Gastroesophageal sphincter (tissue), 4 donors: Measurements from ENCODE around the gene ITPKB. TPM values are rescaled to one million over a fixed set of nuclear protein-coding genes. Genes with fewer than 3 reads are reported as not detected.
A peak's percentile ranks its signal among the peaks of the same experiment; 100 is the strongest.

Source experiments
- ATAC-seq: fragments of 150-250 bp; one replicate; pipeline ENCODE4 v1.9.1; 2016; ENCODE audit warnings: mild to moderate bottlenecking, moderate library complexity
- H3K27ac ChIP-seq, 4 donors: fragments of 200-600 bp; sonication (generic) in 3 of 4; 1 replicate in 3 of 4; 2 replicates in 1 of 4; pipeline ENCODE4 v1.5.1; 2016 to 2019
- H3K27me3 ChIP-seq: fragments of 200-600 bp; sonication (generic); one replicate; pipeline ENCODE4 v1.5.1; 2019
- H3K36me3 ChIP-seq, 2 donors: fragments of 200-600 bp; sonication (generic); one replicate each; pipeline ENCODE4 v1.5.1; 2019; ENCODE audit warnings: control low read depth in 1 of 2
- H3K4me1 ChIP-seq, 3 donors: fragments of 200-600 bp; sonication (generic); 1 replicate in 2 of 3; 2 replicates in 1 of 3; pipeline ENCODE4 v1.5.1; 2016 to 2019; ENCODE audit warnings: control low read depth in 2 of 3
- H3K4me3 ChIP-seq, 2 donors: fragments of 200-600 bp; sonication (generic); one replicate each; pipeline ENCODE4 v1.5.1; 2019; ENCODE audit warnings: mild to moderate bottlenecking in 1 of 2, moderate library complexity in 1 of 2
- H3K9me3 ChIP-seq, 3 donors: fragments of 200-600 bp; sonication (generic); one replicate each; pipeline ENCODE4 v1.5.1; 2017 to 2019; ENCODE audit warnings: control low read depth in 2 of 3
- CTCF ChIP-seq, 4 experiments: fragments of 200-600 bp in 2 of 4; fragments of 450-650 bp in 2 of 4; sonication (generic) in 1 of 4; IDR thresholded peaks; one replicate each; pipeline ENCODE4 v1.5.1; 2017 to 2019; ENCODE audit warnings: antibody characterized with exemption in 4 of 4, mild to moderate bottlenecking in 2 of 4, moderate library complexity in 2 of 4
- EP300 ChIP-seq: sonication (generic); formaldehyde crosslinking; IDR thresholded peaks from one replicate; pipeline ENCODE4 v1.6.1; 2017; ENCODE audit warnings: antibody characterized with exemption, mild to moderate bottlenecking
- POLR2A ChIP-seq, 2 donors: fragments of 450-650 bp; IDR thresholded peaks; one replicate each; pipeline ENCODE4 v1.6.1; 2017; ENCODE audit warnings: antibody characterized with exemption in 2 of 2, mild to moderate bottlenecking in 2 of 2, moderate library complexity in 1 of 2
- POLR2AphosphoS5 ChIP-seq: sonication (generic); formaldehyde crosslinking; IDR thresholded peaks from one replicate; pipeline ENCODE4 v1.6.1; 2017; ENCODE audit warnings: antibody characterized with exemption
- WGBS, 2 donors: methylation state at CpG; one replicate each; pipeline ENCODE4 v1.1.5; 2018; ENCODE audit warnings: low coverage in 1 of 2; 5-methylcytosine and 5-hydroxymethylcytosine counted together
- total RNA-seq, 4 donors: library from RNA; depleted of rRNA; stranded (reverse); fragments of >200 nt; gene quantifications; one replicate each; pipeline ENCODE4 v1.1.0, GENCODE V29; 2016

Gene ITPKB
- total RNA-seq, 4 donors from 2014 or later = 75.0 to 184 (median 94.2) TPM

- peaks cover 0 to 18% of the 10 kb centered on the region in 2 donors for H3K36me3 ChIP-seq
- H3K27me3 ChIP-seq = no peaks in the 10 kb centered on the region
- TF ChIP-seq POLR2A (IDR thresholded peaks at IDR 0.05) (no peak), POLR2AphosphoS5 (no peak), EP300 (no peak), CTCF (IDR thresholded peaks at IDR 0.05) (no peak)
- H3K9me3 ChIP-seq = no peaks in the 10 kb centered on the region
- 52 to 77% methylated on average over 3 to 4 of the region's 4 CpGs for WGBS, 2 donors
- peak overlapping the region in 2 of 4 donors; percentile 83 to 95 for H3K27ac ChIP-seq
- H3K4me1 ChIP-seq = peaks cover 12 to 95% (median 45%) of the 10 kb centered on the region in 3 donors
- no peak for ATAC-seq
- no peak overlapping the region for H3K4me3 ChIP-seq
Measured at GRCh38 chr1:226709953-226710352, 29.1 kb downstream of the ITPKB start.

- Histone ChIP-seq H3K4me3 (no peak overlapping the region), H3K27me3 (no peaks in the 10 kb centered on the region), H3K27ac (peak overlapping the region in 2 of 4 donors; percentile 83 to 95), H3K4me1 (peaks cover 12 to 96% (median 46%) of the 10 kb centered on the region in 3 donors), H3K9me3 (no peaks in the 10 kb centered on the region), H3K36me3 (peaks cover 0 to 15% of the 10 kb centered on the region in 2 donors)
- peak; percentile 28 for ATAC-seq
- TF ChIP-seq EP300 = no peak
- peak; percentile 71 for TF ChIP-seq POLR2AphosphoS5
- peak in 3 of 4 experiments; percentile 7 to 43 (median 14) for TF ChIP-seq CTCF (IDR thresholded peaks at IDR 0.05)
- 15% methylated on average over 2 of the region's 5 CpGs; no CpG with 5 or more reads in 1 of the 2 donors for WGBS, 2 donors
Measured at GRCh38 chr1:226708967-226709396, 30.1 kb downstream of the ITPKB start.

- Histone ChIP-seq H3K4me1 (peaks cover 12 to 95% (median 49%) of the 10 kb centered on the region in 3 donors), H3K27me3 (no peaks in the 10 kb centered on the region), H3K36me3 (peaks cover 0 to 14% of the 10 kb centered on the region in 2 donors), H3K4me3 (no peak overlapping the region), H3K27ac (peak overlapping the region in 2 of 4 donors; percentile 83 to 95), H3K9me3 (no peaks in the 10 kb centered on the region)
- WGBS, 2 donors = 12 to 18% methylated on average over 6 of the region's 6 CpGs
- TF ChIP-seq CTCF (IDR thresholded peaks at IDR 0.05) (no peak), POLR2AphosphoS5 (peak; percentile 81)
- peak; percentile 89 for ATAC-seq
Measured at GRCh38 chr1:226708342-226708780, 30.7 kb downstream of the ITPKB start.

GRCh38 chr1:226706684-226707083 is 32.4 kb downstream of the ITPKB start:
- Histone ChIP-seq H3K27me3 (no peaks in the 10 kb centered on the region), H3K4me3 (no peak overlapping the region), H3K4me1 (peaks cover 22 to 79% (median 53%) of the 10 kb centered on the region in 3 donors), H3K27ac (peak overlapping the region in 1 of 4 donors; percentile 98), H3K36me3 (peaks cover 0 to 14% of the 10 kb centered on the region in 2 donors), H3K9me3 (no peaks in the 10 kb centered on the region)
- no peak for ATAC-seq
- 78% methylated on average over 4 of the region's 4 CpGs; no CpG with 5 or more reads in 1 of the 2 donors for WGBS, 2 donors
- TF ChIP-seq POLR2AphosphoS5 (no peak), CTCF (IDR thresholded peaks at IDR 0.05) (no peak), EP300 (no peak), POLR2A (IDR thresholded peaks at IDR 0.05) (no peak)

GRCh38 chr1:226704169-226704937 is 34.7 kb downstream of the ITPKB start:
- Histone ChIP-seq H3K27ac (peak overlapping the region in 2 of 4 donors; percentile 92 to 98), H3K4me1 (peaks cover 18 to 55% (median 45%) of the 10 kb centered on the region in 3 donors), H3K9me3 (no peaks in the 10 kb centered on the region), H3K36me3 (peaks cover 0 to 14% of the 10 kb centered on the region in 2 donors), H3K27me3 (no peaks in the 10 kb centered on the region), H3K4me3 (peak overlapping the region in 1 of 2 donors; percentile 81)
- no peak for TF ChIP-seq POLR2AphosphoS5
- WGBS, 2 donors = 35 to 50% methylated on average over 10 of the region's 10 CpGs
- no peak for ATAC-seq
